HepG2 (cell line): ENCODE measurements around the gene PRKN. TPM values are rescaled to one million over a fixed set of nuclear protein-coding genes. Genes with fewer than 3 reads are reported as not detected.
A peak's percentile ranks its signal among the peaks of the same experiment; 100 is the strongest.

Experiments
- ATAC-seq: fragments of 200-7000 bp; cut with Tn5 transposase; 3 replicates; pipeline ENCODE4 v1.9.1; 2020; ENCODE audit warnings: mild to moderate bottlenecking, moderate library complexity
- BruUV-seq: library from RNA; stranded (reverse); fragments of 400-500 nt; replicated peaks from 2 replicates; lab custom pipeline; 2021; lab: Mats Ljungman, UMichigan
- CTCF ChIA-PET: fragments of 300-600 bp; formaldehyde crosslinking; extraction: SDS; loops from one replicate; lab custom pipeline; 2021; ENCODE audit warnings: low total read pairs, inconsistent platforms, low intra/inter-chr PET ratio; lab: Yijun Ruan, JAX
- POLR2A ChIA-PET: fragments of 350-600 bp; sonication (Branson Sonifier 250); formaldehyde crosslinking; loops from one replicate; lab custom pipeline; 2020; ENCODE audit warnings: antibody characterized with exemption, inconsistent platforms; lab: Yijun Ruan, JAX
- DNase-seq: peaks from one replicate; pipeline ENCODE4 v3.0.0-alpha.2; 2015; ENCODE audit warnings: low spot score
- FAIRE-seq: peaks from 3 replicates; lab custom pipeline; 2011; peaks lifted over from hg19 to GRCh38; lab: Jason Lieb, UNC
- H2AFZ ChIP-seq: one replicate; pipeline ENCODE4 v1.6.1; 2011; ENCODE audit warnings: low read length, inconsistent platforms
- H3K27ac ChIP-seq: fragments of 300-600 bp; 3 replicates; pipeline ENCODE4 v1.8.0; 2011; ENCODE audit warnings: mixed run types, mild to moderate bottlenecking, mixed read lengths, low read length, inconsistent platforms; ENCODE audit not compliant: insufficient read depth; ENCODE audit errors: extremely low read length
- H3K27me3 ChIP-seq, 2 experiments: fragments of 200-600 bp in 1 of 2; 2 replicates in 1 of 2; 3 replicates in 1 of 2; pipeline versions ENCODE4 v1.6.0 to v1.8.0; 2011; ENCODE audit warnings: low read length in 2 of 2, mild to moderate bottlenecking in 2 of 2, moderate library complexity in 2 of 2, inconsistent platforms in 1 of 2; ENCODE audit not compliant: insufficient read depth in 2 of 2, control insufficient read depth in 1 of 2
- H3K36me3 ChIP-seq, 2 experiments: fragments of 200-600 bp in 1 of 2; replicated peaks in 1 of 2; 2 replicates in 1 of 2; 3 replicates in 1 of 2; pipeline versions ENCODE4 v1.5.1 to v1.8.0; 2011; ENCODE audit warnings: low read length in 2 of 2, inconsistent platforms in 1 of 2; ENCODE audit not compliant: insufficient read depth in 2 of 2, control insufficient read depth in 1 of 2
- H3K4me1 ChIP-seq: 2 replicates; pipeline ENCODE4 v1.5.1; 2012; ENCODE audit warnings: low read length, inconsistent platforms; ENCODE audit not compliant: insufficient read depth
- H3K4me2 ChIP-seq: 2 replicates; pipeline ENCODE4 v1.6.0; 2011; ENCODE audit warnings: low read depth, low read length, inconsistent platforms
- H3K4me3 ChIP-seq, 3 experiments: fragments of 200-600 bp in 1 of 3; sonication (generic), shearing (Covaris generic) in 1 of 3; replicated peaks in 1 of 3; 2 replicates each; pipeline ENCODE4 v1.5.1; 2011 to 2016; ENCODE audit warnings: low read length in 3 of 3, inconsistent platforms in 2 of 3, low read depth in 2 of 3, mild to moderate bottlenecking in 2 of 3, control low read depth in 1 of 3, mixed read lengths in 1 of 3; ENCODE audit not compliant: insufficient read depth in 1 of 3
- H3K79me2 ChIP-seq: one replicate; pipeline ENCODE4 v1.6.1; 2011; ENCODE audit warnings: low read length, inconsistent platforms; ENCODE audit not compliant: insufficient read depth
- H3K9ac ChIP-seq: 2 replicates; pipeline ENCODE4 v1.6.0; 2011; ENCODE audit warnings: mild to moderate bottlenecking, low read depth, low read length, inconsistent platforms; ENCODE audit not compliant: insufficient read depth
- H3K9me3 ChIP-seq: 2 replicates; pipeline ENCODE4 v1.5.1; 2012; ENCODE audit warnings: mild to moderate bottlenecking, low read length
- H4K20me1 ChIP-seq: 2 replicates; pipeline ENCODE4 v1.6.0; 2011; ENCODE audit warnings: inconsistent platforms, mild to moderate bottlenecking, low read length, moderate library complexity; ENCODE audit not compliant: insufficient read depth
- CREB1 ChIP-seq, 2 experiments: fragments of 450-650 bp in 1 of 2; IDR thresholded peaks; 2 replicates each; pipeline ENCODE4 v1.6.1; 2016 to 2017; ENCODE audit warnings: control low read depth in 1 of 2, mild to moderate bottlenecking in 1 of 2, missing compliant biosample characterization in 1 of 2, missing genetic modification characterization in 1 of 2
- EED ChIP-seq: sonication (generic); formaldehyde crosslinking; IDR thresholded peaks from 2 replicates; pipeline ENCODE4 v1.5.0; 2020; ENCODE audit warnings: mild to moderate bottlenecking, missing genetic modification reagents
- EHMT2 ChIP-seq: fragments of 200-600 bp; sonication (generic); IDR thresholded peaks from 2 replicates; pipeline ENCODE4 v1.7.0; 2017; ENCODE audit warnings: antibody characterized with exemption, low read depth, low read length, borderline replicate concordance
- FIP1L1 ChIP-seq: fragments of 200-400 bp; formaldehyde crosslinking; IDR thresholded peaks from 2 replicates; pipeline ENCODE4 v1.6.1; 2018; ENCODE audit warnings: low read depth, mild to moderate bottlenecking, low read length, moderate library complexity, borderline replicate concordance; ENCODE audit not compliant: insufficient read depth
- RFXANK ChIP-seq: IDR thresholded peaks from 2 replicates; pipeline ENCODE4 v1.6.1; 2016
- SOX5 ChIP-seq: IDR thresholded peaks from 2 replicates; pipeline ENCODE4 v1.6.1; 2016; ENCODE audit warnings: borderline replicate concordance
- SRF ChIP-seq: IDR thresholded peaks from 2 replicates; pipeline ENCODE4 v1.6.1; 2011; ENCODE audit warnings: mild to moderate bottlenecking, low read depth, low read length, moderate library complexity
- ZNF33B ChIP-seq: sonication (generic); formaldehyde crosslinking; IDR thresholded peaks from 2 replicates; pipeline ENCODE4 v1.5.1; 2020; ENCODE audit warnings: mild to moderate bottlenecking, missing genetic modification reagents
- ZNF441 ChIP-seq: sonication (generic); formaldehyde crosslinking; IDR thresholded peaks from 2 replicates; pipeline ENCODE4 v1.7.0; 2021; ENCODE audit warnings: missing genetic modification reagents, borderline replicate concordance
- ZNF446 ChIP-seq: sonication (generic); formaldehyde crosslinking; IDR thresholded peaks from 2 replicates; pipeline ENCODE4 v1.5.0; 2020; ENCODE audit warnings: mild to moderate bottlenecking, missing genetic modification reagents
- ZNF605 ChIP-seq: sonication (generic); formaldehyde crosslinking; IDR thresholded peaks from 2 replicates; pipeline ENCODE4 v1.8.0; 2022; ENCODE audit warnings: mild to moderate bottlenecking, missing genetic modification reagents
- ZNF674 ChIP-seq: sonication (generic); formaldehyde crosslinking; IDR thresholded peaks from 2 replicates; pipeline ENCODE4 v1.5.0; 2020; ENCODE audit warnings: low read depth, mild to moderate bottlenecking, missing genetic modification reagents
- ZNF746 ChIP-seq: sonication (generic); formaldehyde crosslinking; IDR thresholded peaks from 2 replicates; pipeline ENCODE4 v1.8.0; 2022; ENCODE audit warnings: mild to moderate bottlenecking, missing genetic modification reagents
- WGBS: methylation state at CpG from one replicate; pipeline ENCODE4 v1.1.6; 2017; ENCODE audit warnings: low lambda C conversion rate; 5-methylcytosine and 5-hydroxymethylcytosine counted together
- in situ Hi-C: cut with HindIII; loops from 2 replicates; pipeline ENCODE4 v1.10.0; 2017; ENCODE audit warnings: low pct_unique_long_range_greater_than_20kb; ENCODE audit not compliant: extremely low pct_ligation_motif_present
- intact Hi-C: fragments of 100-400 bp; cut with micrococcal nuclease; formaldehyde crosslinking; loops from one replicate; pipeline ENCODE4 v1.10.0; 2022; ENCODE audit not compliant: unreplicated experiment
- polyA plus RNA-seq, 8 experiments: library from polyadenylated mRNA; depleted of rRNA in 3 of 8; stranded (reverse) in 7 of 8; unstranded in 1 of 8; fragments of >200 nt; fragmentation: Illumina TruSeq in 4 of 8; extraction: Trizol in 4 of 8; gene quantifications; 2 replicates each; pipeline versions ENCODE4 v1.2.1 to v1.2.3, GENCODE V29; 2011 to 2016; ENCODE audit warnings: low read depth in 4 of 8, missing spikeins in 1 of 8, mixed read lengths in 1 of 8; ENCODE audit not compliant: insufficient read depth in 1 of 8
- total RNA-seq, 5 experiments: library from RNA; depleted of rRNA; stranded (reverse); fragments of >200 nt; fragmentation: Illumina TruSeq; extraction: Trizol; gene quantifications; 2 replicates each; pipeline ENCODE4 v1.2.3, GENCODE V29; 2016; ENCODE audit warnings: low read depth in 1 of 5
- TF ChIP-seq, protein P1 (sequence below), 2 experiments: sonication (generic) in 1 of 2; formaldehyde crosslinking in 1 of 2; IDR thresholded peaks; 2 replicates each; pipeline versions ENCODE4 v1.4.0 to v1.6.1; 2016 to 2020; ENCODE audit warnings: borderline replicate concordance in 1 of 2, low read depth in 1 of 2, mild to moderate bottlenecking in 1 of 2, missing genetic modification reagents in 1 of 2

The PRKN gene
- total and polyA plus RNA-seq, 2 of the 13 experiments (the other 11 are each of a cell fraction or from before 2014, with no cell fraction given): 0.31 to 0.44 TPM

DNA sequence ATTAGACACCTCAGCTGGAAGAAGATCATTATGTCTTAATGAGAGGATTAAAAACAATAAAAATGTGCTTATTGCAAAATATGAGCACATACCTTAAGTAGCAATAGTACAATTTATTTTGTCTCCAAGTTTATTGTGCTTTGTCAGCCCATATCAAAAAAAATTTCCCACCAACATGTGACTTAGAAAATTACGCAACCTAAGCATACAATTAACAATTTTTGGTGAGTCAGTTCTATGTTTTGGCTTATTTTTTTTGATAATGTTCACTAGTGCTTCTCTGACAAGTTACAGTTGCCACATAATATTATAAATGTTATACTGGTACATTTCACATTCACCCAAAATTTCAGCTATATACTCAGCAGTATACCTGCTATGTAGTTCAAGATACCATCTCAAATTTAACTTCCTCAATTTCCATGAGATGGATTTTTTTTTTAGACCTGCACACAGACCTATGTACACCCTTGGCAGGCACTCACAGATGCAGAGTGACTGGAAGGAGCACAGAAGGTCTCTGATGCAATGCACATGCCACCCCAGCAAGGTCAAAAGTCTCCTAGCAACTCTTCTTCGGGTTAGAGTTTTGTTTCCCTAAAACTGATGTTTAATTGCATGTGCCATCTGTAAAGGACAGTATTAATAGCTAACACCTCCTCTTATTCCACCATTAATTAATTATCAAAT is 112.4 kb downstream of the PRKN start:
- DNase-seq: no peak
- WGBS: 21% methylated on average over 2 of the region's 2 CpGs
- BruUV-seq: no TSS peak
- ATAC-seq: no peak
- intact Hi-C loops: no loop called here
- no peak for FAIRE-seq
- in situ Hi-C loops: no loop called here
- Histone ChIP-seq H2AFZ (no peak overlapping the region), H3K4me1 (no peaks in the 10 kb centered on the region), H3K9ac (no peak overlapping the region), H3K9me3 (no peaks in the 10 kb centered on the region; the same call in 1 of the 2 replicates), H3K27ac (no peak overlapping the region), H3K27me3 (no peaks in the 10 kb centered on the region; a peak in 1 of 5 replicates), H3K4me2 (no peak overlapping the region), H4K20me1 (no peaks in the 10 kb centered on the region), H3K4me3 (no peak overlapping the region), H3K36me3 (no peaks in the 10 kb centered on the region), H3K79me2 (no peaks in the 10 kb centered on the region)
- POLR2A ChIA-PET: no interaction called here
- CTCF ChIA-PET: no interaction called here
- TF ChIP-seq ZNF446 (CRISPR knock-in tag) (no peak), SRF (no peak), FIP1L1 (no peak), ZNF441 (CRISPR knock-in tag) (no peak), SOX5 (no peak), ZNF746 (no peak), ZNF605 (CRISPR knock-in tag) (no peak), ZNF33B (CRISPR knock-in tag) (no peak), RFXANK (CRISPR knock-in tag) (no peak)

DNA sequence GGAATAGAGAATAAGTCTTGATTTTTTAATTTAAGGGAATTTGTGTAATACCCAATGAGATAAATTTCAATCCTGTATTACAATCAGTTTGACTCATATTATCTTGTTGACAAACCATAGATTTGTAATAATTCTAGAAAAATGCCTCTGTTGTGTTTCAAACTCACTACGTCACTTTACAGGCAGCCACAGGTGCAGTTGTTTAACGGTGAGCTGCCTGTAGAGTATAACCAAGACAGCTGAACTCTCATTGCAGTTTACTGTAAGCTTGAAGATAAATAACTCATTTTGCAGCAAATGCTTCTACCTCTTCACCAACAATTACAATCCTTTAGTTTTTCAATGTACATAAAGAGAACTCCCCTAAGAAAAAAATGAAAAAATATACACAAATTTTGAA is 114.3 kb downstream of the PRKN start:
- no peak for FAIRE-seq
- CTCF ChIA-PET: no interaction called here
- 59% methylated on average over 2 of the region's 2 CpGs for WGBS

More for the DNA sequence above, 114.3 kb downstream of the PRKN start:
- TF ChIP-seq CREB1 (IDR thresholded peaks at IDR 0.05) (0 out of 2 replicates have a peak, but pooled peaks have one; percentile 13), CREB1 (CRISPR knock-in tag; IDR thresholded peaks at IDR 0.05) (no peak), EED (CRISPR knock-in tag) (no peak), EHMT2 (no peak), ZNF674 (CRISPR knock-in tag) (no peak)
- TF ChIP-seq, protein P1, sequence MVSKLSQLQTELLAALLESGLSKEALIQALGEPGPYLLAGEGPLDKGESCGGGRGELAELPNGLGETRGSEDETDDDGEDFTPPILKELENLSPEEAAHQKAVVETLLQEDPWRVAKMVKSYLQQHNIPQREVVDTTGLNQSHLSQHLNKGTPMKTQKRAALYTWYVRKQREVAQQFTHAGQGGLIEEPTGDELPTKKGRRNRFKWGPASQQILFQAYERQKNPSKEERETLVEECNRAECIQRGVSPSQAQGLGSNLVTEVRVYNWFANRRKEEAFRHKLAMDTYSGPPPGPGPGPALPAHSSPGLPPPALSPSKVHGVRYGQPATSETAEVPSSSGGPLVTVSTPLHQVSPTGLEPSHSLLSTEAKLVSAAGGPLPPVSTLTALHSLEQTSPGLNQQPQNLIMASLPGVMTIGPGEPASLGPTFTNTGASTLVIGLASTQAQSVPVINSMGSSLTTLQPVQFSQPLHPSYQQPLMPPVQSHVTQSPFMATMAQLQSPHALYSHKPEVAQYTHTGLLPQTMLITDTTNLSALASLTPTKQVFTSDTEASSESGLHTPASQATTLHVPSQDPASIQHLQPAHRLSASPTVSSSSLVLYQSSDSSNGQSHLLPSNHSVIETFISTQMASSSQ (IDR thresholded peaks at IDR 0.05; ENCODE audit: low read depth): no peak
- TF ChIP-seq, protein P1 (CRISPR knock-in tag; IDR thresholded peaks at IDR 0.05; ENCODE audit: borderline replicate concordance): no peak
- no peaks in the 10 kb centered on the region for H3K4me1 ChIP-seq
- no TSS peak for BruUV-seq
- DNase-seq: no peak
- no peak for ATAC-seq
- no peak overlapping the region for H3K9ac ChIP-seq
- H3K4me3 ChIP-seq: no peak overlapping the region
- intact Hi-C loops (no loop called here), in situ Hi-C loops (no loop called here)
- no peaks in the 10 kb centered on the region for H4K20me1 ChIP-seq
- no peaks in the 10 kb centered on the region; a peak in 1 of 5 replicates for H3K27me3 ChIP-seq
- POLR2A ChIA-PET: no interaction called here
- H3K4me2 ChIP-seq: no peak overlapping the region
- no peak overlapping the region for H2AFZ ChIP-seq
- no peak overlapping the region for H3K27ac ChIP-seq
- H3K36me3 ChIP-seq: no peaks in the 10 kb centered on the region
- no peaks in the 10 kb centered on the region; the same call in 1 of the 2 replicates for H3K9me3 ChIP-seq
- no peaks in the 10 kb centered on the region for H3K79me2 ChIP-seq
